ENCODE data around the gene MRPL54.

- TF ChIP-seq NR3C1 (IDR thresholded peaks at IDR 0.05) (no peak), CTCF (IDR thresholded peaks at IDR 0.05) (no peak), BCL3 (IDR thresholded peaks at IDR 0.05) (no peak)
Observed at GRCh38 chr19:3769494-3769893, 7.0 kb downstream of the MRPL54 start.

Data from A549 (cell line).